T-helper 22 cell (primary cell): ENCODE results near the gene ZBTB16.

Experiments
- DNase-seq: peaks from one replicate; pipeline ENCODE4 v3.0.0-alpha.2; 2020; ENCODE audit warnings: low read depth

The ZBTB16 gene

GRCh38 chr11:114152785-114153184 lies 93.3 kb downstream of the ZBTB16 start:
- no peak for DNase-seq

GRCh38 chr11:114153224-114153623 lies 93.7 kb downstream of the ZBTB16 start:
- no peak for DNase-seq

GRCh38 chr11:114154271-114155047 lies 94.9 kb downstream of the ZBTB16 start:
- no peak for DNase-seq

GRCh38 chr11:114155116-114155515 lies 95.6 kb downstream of the ZBTB16 start:
- DNase-seq: no peak

GRCh38 chr11:114156131-114156581 lies 96.6 kb downstream of the ZBTB16 start:
- no peak for DNase-seq

- no peak for DNase-seq
These were observed 97.3 kb downstream of the ZBTB16 start for GRCh38 chr11:114156782-114157181.

GRCh38 chr11:114157476-114158050 lies 98.1 kb downstream of the ZBTB16 start:
- DNase-seq: no peak

- no peak for DNase-seq
These were observed 98.9 kb downstream of the ZBTB16 start for GRCh38 chr11:114158421-114158820.

GRCh38 chr11:114158886-114159285 lies 99.4 kb downstream of the ZBTB16 start:
- no peak for DNase-seq

GRCh38 chr11:114159320-114159719 lies 99.8 kb downstream of the ZBTB16 start:
- no peak for DNase-seq

- DNase-seq: peak; percentile 88
These were observed 100.5 kb downstream of the ZBTB16 start for GRCh38 chr11:114159802-114160632.

GRCh38 chr11:114160894-114161293 lies 101.4 kb downstream of the ZBTB16 start:
- DNase-seq: no peak

GRCh38 chr11:114161486-114162250 lies 102.2 kb downstream of the ZBTB16 start:
- DNase-seq: no peak

GRCh38 chr11:114162719-114163123 lies 103.2 kb downstream of the ZBTB16 start:
- no peak for DNase-seq

- DNase-seq: no peak
These were observed 103.7 kb downstream of the ZBTB16 start for GRCh38 chr11:114163229-114163631.

- DNase-seq: no peak
These were observed 104.4 kb downstream of the ZBTB16 start for GRCh38 chr11:114163830-114164401.

GRCh38 chr11:114164546-114164945 lies 105.0 kb downstream of the ZBTB16 start:
- no peak for DNase-seq

- DNase-seq: no peak
These were observed 106.1 kb downstream of the ZBTB16 start for GRCh38 chr11:114165326-114166230.

- no peak for DNase-seq
These were observed 106.9 kb downstream of the ZBTB16 start for GRCh38 chr11:114166362-114166761.

- peak; percentile 15 for DNase-seq
These were observed 107.4 kb downstream of the ZBTB16 start for GRCh38 chr11:114166897-114167323.
